CD4-positive, alpha-beta T cell treated with Interleukin-21 for 1 hour (primary cell): Measurements from ENCODE around the gene IFI35.
"Not testable (repeated sequence)": the region's sequence is repeated elsewhere in the genome, so short reads cannot be mapped to it uniquely, and the experiment has no call there.

Experiments
- DNase-seq: peaks from one replicate; pipeline ENCODE4 v3.0.0-alpha.2; 2020

The IFI35 gene

DNA sequence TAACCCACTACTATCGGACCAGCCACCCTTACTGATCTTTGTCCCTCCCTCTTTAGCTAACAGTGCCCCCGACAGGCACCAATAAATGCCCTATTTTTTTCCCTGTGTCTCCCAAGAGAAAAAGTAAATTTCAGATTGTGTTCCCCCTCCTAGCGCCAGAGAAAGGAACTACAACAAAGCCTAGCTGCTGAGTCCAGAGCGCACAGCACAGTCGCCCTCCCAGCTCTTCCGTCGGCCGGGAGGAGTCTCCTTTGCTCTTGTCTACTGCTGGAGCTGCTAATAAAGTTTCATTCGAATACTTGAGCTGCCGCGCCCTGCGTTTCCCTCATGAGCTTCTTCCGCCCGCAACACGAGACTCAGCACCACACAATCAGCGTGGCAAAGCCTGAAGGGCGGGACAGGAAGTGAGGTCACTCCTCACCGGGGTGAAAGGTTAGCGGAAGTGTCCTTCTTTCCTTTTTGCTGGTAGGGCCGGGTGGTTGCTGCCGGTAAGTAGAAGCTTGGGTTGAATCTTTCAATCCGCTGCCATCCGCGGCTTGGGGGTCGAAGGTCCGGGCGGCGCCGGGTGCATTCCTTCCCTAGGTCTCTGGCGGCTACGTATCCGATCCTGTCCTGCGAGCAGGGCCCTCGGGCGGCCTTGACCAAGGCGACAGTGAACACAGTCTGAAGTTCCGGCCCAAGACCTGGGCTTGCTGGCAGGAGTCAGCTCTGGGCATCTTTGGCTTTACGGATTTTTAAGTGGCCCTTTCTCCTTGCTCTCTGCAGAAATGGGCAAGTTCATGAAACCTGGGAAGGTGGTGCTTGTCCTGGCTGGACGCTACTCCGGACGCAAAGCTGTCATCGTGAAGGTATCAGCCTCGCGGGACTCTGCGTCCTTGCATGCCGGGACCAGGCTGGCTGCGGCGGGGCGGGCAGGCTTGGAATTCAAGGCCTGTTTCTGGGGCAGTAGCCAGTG, 8.3 kb upstream of the IFI35 start, which contains the start of gene RPL27:
Gene RPL27 (plus strand): TSS at position 436 of the 955 bp plus-strand sequence. CDS start 332 bp downstream, at position 768.
- peak; percentile 99 for DNase-seq

- DNase-seq = no peak
Measured at GRCh38 chr17:42999003-42999525, 7.5 kb upstream of the IFI35 start.

DNA sequence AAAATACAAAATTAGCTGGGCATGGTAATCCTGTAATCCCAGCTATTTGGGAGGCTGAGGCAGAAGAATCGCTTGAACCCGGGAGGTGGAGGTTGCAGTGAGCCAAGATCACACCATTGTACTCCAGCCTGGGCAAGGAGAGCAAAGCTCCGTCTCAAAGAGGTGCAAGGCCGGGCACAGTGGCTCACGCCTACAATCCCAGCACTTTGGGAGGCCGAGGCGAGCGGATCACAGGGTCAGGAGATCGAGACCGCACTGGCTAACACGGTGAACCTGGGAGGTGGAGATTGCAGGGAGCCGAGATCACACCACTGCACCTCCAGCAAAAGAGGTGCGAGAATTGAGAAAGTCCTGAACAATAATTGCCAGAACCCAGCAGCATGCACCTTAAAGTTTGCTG, 5.7 kb upstream of the IFI35 start:
- not testable (repeated sequence) for DNase-seq

GRCh38 chr17:43003542-43004172, 2.9 kb upstream of the IFI35 start:
- no peak for DNase-seq

DNA sequence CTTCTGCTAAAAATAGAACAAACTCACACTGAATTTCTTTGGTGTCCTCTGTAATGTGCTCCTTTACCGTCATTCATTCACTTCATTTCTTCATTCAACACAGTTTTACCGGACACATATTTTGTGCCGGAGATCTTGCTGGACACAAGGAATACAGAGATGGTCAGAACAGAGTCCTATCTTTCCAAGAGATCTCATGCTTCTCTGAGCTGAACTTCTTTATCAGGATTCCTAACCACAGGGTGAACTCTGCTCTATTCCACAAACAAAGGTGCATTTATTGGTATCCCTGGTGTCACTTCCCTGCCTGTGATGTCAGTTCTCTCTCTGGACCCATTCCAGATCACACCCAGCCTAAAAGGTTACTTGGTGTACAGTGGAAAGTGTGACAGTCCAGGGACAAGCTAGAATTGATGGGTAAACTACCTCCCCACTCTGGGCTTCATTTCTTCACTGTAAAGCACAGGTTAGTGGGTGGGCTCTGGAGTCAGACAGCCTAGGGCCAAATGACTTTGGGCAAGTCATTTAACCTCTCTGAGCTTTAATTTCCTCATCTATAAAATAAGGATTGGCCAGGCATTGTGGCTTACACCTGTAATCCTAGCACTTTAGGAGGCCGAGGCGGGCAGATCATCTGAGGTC, 4.2 kb downstream of the IFI35 start:
- DNase-seq = no peak

DNA sequence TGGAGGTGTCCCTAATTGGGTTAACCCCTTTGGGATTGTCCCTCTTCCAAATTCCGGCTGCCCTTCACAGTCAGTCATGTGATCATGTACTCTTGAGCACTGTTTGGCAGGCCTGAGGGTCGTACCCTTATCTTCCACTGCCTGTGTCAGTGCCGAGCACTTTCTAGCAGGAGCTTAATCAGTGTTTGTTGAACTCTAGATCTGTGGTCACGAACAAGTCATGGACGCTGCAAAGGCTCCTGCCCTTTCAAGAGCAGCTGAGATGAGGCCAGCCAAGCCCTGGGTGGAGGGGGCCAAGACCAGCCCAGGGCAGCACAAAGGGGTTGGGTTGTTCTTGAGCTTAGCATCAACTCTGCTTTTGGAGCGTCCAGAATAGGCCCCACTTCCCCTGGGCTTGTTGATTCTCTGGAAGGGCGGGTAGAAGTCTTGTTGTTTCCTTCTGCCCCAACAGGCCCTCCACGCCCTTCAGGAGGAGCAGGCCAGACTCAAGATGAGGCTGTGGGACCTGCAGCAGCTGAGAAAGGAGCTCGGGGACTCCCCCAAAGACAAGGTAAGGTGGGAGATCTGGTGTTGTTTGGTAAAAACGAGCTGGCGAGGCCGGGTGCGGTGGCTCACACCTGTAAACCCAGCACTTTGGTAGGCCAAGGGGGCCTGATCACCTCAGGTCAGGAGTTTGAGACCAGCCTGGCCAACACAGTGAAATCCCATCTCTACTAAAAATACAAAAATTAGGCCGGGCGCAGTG, 5.3 kb downstream of the IFI35 start:
- no peak for DNase-seq

GRCh38 chr17:43013296-43013695, 6.7 kb downstream of the IFI35 start:
- DNase-seq = no peak

- no peak for DNase-seq
Measured at GRCh38 chr17:43014020-43014648, 7.5 kb downstream of the IFI35 start.

DNA sequence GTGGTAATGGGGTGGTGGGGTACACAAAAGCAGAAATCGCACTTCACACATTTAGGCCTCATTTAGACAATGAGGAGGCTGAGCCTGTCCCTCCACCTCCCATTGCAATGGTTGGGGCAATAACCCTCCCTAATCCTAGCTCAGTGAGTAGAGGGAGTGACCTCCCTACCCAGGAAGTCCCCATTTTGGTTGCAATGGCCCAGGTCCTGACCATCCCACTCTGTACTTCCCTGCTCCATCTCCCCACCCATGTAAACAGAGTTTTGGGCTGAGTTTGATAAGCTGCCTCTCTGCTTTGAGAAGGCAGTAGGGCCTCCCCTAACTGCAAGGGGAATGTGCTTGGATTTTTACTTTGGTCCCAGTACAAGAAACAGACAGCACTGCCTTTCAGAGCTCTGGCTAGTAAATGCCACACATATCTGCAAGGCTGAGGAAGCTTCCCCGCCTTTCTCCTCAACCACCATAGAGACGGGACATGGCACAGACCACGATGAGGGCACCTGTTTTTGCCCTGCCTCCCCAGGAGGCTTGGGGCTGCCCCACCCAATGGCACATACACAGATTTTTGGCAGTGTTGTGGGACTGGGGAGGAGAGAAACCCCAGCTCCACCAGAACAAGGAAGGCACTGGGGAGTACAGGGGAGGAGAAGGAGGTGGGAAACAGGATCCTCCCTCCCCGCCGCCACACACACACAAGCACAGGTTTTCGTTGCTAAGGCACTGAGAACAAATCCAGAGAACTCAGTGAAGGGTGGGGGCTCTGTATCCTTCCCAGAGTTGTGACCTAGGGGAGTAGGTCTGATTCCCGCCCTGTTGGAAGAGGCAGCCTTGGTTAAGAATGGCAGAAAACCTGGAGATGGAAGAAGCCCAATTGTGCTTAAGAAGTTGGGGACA, 8.3 kb downstream of the IFI35 start:
- DNase-seq = no peak

- no peak for DNase-seq
Measured at GRCh38 chr17:43015579-43015978, 9.0 kb downstream of the IFI35 start.

GRCh38 chr17:43016216-43016615, 9.6 kb downstream of the IFI35 start:
- DNase-seq = no peak

DNA sequence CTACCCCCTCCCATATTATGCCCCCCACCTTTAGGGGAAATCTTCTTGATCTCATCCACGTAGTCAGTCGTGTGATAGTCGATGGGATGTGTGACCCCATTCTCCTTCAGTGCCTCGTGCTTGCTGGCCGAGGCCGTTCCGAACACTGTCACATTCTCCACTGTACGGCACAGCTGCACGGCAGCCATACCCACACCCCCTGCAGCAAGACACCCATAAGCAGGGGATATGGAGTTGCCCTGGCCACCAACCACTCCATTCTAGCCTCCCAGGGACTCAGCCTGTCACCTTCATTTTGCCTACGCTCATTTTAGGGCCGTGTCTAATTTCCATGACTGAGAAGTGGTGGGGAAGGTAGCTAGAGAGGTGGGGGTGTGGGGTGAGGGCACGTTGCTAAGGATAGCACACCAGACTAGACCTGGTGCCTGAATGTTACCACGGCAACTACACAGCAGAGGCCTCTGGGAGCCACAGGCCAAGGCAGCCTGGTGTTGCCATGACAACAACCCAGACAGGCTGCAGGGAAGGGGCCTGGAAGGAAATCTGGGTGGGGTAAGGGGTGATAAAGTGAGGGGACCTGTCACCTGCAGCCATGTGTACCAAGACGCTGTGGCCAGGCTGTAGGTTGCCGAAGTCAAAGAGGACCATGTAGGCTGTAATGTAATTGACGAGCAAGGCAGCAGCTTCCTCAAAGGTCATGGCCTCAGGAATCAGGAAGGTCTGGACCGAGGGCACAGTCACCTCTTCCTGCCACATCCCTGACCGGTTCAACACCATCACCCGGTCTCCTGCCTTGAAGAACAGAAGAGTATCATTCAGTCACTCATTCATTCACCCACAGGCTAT, 11.6 kb downstream of the IFI35 start:
- DNase-seq = peak; percentile 61

GRCh38 chr17:43018932-43019331, 12.3 kb downstream of the IFI35 start:
- DNase-seq = no peak

DNA sequence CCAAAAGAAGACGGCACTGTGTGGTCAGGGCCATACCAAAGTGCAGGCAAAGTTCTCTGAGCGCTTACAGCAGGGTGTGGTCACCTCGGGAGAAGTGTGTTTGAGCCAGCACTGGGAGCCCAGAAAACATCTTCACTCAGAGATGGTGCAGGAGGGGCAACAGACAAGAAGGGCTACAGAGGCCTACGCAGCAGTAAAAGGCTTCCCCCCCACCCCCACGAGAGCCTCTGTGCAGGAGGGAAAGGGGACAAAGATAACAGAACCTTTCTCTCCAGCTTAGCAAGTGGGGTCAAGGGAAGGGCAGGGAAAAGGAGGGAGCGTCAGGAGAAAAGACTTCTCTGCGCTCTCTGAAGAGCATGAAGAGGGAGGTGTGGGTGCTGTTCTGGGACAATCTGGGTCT, 12.8 kb downstream of the IFI35 start:
- DNase-seq = no peak

GRCh38 chr17:43020030-43020621, 13.5 kb downstream of the IFI35 start:
- no peak for DNase-seq

DNA sequence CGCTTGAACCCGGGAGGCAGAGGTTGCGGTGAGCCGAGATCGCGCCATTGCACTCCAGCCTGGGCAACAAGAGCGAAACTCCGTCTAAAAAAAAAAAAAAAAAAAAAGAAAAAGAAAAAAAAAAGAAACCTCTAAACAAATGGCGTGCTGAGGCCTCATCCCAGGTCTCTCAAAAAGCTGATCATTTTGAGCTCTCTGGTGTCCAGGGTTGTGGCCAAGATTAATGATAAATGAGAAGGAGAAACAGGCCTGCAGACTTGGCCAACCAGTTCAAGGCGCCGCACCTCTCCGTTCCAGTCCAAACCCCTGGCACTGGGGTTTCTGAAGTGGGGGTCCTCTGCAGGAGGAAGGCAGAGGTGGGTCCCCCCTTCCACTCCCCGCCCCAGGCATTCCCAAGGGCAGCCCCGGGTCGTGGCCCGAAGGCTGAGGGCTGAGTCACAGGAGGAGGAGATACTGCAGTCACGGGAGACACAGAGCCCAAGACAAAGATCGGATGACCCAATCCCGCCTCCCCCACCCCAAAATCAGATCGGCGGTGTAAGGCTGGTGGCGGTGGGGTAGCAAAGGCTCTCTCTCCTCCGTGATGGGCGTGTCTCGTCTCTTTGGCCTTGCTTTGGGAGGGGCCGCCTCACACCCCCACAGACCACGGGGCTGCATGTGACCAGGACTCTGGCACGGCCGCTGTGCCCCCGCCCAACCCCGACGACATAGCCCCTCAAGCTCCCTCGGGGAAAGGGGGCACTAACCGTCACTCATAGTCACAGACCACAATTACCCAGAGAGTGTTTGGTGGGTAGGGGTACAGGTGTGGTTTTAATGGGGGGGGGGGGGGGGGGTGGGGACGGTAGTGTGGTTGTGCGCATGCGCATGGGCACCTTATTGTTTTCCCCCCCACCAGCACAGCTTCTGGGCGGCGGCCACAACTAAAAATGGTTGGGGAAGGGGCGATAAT, 14.5 kb downstream of the IFI35 start:
- peak; percentile 39 for DNase-seq

- peak; percentile 62 for DNase-seq
Measured at GRCh38 chr17:43021741-43022512, 15.3 kb downstream of the IFI35 start, which contains the start of gene VAT1. TSS of gene VAT1 (minus strand) at chr17:43022385. CDS start at chr17:43022322, 63 bp downstream.
